T47D (cell line): Measurements from ENCODE around the gene LAMB1.

Experiments used
- DNase-seq, 2 experiments: peaks; one replicate each; pipeline versions ENCODE4 v3.0.0 to v3.0.0-alpha.2; 2011 to 2012; ENCODE audit warnings: low read depth in 1 of 2, low spot score in 1 of 2
- JUND ChIP-seq: IDR thresholded peaks from 2 replicates; pipeline ENCODE4 v1.6.1; 2012; ENCODE audit warnings: low read depth
- in situ Hi-C: cut with HindIII; loops from 2 replicates; pipeline ENCODE4 v1.10.0; 2016; ENCODE audit warnings: low sequenced_read_pairs, low pct_unique_long_range_greater_than_20kb

LAMB1 gene

DNA sequence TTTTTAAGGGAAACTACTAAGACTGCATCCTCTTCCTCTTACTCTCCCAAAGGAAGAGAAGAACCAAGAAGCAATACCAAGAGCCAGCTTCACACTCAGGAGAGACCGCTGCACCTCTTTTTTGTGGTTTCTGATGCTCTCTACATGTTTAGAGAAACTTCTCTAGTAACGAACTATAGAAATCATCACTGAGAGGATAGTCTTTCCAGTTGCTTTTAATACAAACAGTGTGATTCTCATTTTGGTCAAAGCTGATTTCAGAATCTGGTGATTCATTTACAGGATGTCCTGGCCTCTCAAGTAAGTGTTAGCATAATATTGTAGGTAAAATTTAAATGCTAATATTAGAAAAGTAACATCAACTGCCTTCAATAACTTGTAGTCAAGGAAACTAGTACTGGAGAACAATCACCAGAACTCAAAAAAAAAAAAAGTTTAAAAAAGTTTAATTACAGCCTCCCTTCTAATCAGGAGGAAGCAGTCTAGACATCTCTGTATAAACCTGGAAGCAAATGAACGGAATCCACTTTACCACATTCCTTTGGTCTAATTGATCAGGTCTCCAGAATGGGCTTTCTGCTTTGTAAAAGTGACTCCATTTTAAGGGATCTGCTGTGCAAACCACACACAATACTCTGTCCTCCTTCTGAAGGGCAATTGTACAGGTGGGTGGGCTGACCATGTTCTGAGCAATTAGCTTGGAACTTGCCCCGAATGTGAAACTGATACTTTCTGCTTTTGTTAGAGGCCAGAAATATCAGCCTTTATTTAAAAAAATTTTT is 3.0 kb downstream of the LAMB1 start:
- in situ Hi-C loops = no loop called here

DNA sequence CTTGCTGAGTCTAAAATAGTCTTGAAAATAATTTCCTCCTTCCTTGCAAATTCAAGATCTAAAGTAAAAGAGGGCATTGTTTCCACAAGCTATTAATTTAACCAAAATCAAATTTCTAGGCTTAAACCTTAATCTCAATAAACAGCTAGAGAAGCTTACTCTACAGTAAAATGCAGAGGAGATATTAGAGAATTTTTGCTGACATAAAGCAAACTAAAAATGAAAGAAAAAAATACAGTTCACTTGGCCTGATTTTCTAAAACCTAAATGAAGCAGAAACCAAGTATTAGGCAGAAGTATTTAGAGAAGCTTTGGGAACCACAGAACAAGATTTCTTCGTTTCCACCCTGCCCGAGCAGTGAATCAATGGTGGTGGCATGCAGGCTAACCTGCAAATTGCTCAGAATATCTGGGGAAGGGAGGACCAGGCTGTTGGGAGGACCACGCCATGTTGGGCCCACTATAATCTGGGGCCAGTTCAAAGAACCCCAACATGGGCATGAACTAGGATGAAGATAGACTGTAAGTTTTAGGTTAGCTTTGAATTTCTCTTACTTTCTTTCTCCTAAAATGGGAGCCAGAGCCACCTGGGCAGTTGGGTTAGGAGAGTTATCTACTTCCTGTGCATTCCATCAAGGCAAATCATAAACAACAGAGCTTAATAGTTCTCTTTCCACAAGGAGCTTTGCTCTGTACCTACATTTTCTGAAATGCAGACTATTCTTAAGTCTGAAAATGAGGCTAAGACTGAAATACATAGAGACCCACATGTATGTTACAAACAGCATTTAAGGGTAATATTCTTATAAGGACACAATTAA is 4.1 kb downstream of the LAMB1 start:
- no peak for TF ChIP-seq JUND
- in situ Hi-C loops = no loop called here
- DNase-seq = no peak

More for the DNA sequence above, 3.0 kb downstream of the LAMB1 start:
- DNase-seq = no peak
- no peak for TF ChIP-seq JUND

DNA sequence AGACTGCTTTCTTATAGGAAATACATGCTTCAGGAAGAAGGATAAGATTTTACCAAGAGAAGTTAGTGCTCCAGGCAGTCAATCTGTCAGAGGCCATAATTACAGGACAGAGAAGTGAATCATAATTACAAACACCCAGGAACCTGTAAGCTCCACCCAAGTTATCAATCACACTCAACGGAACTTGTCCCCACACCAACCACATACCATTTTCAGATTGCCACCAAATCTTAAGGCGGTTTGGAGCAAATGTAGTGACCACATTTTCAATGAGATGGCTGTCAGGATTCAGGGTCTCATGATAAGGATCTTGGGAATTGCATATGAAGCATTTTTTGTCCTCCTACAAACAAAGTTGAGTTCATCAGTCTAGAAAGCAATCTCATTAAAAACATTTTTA is 4.8 kb downstream of the LAMB1 start:
- no peak for TF ChIP-seq JUND
- in situ Hi-C loops = no loop called here
- DNase-seq = no peak

DNA sequence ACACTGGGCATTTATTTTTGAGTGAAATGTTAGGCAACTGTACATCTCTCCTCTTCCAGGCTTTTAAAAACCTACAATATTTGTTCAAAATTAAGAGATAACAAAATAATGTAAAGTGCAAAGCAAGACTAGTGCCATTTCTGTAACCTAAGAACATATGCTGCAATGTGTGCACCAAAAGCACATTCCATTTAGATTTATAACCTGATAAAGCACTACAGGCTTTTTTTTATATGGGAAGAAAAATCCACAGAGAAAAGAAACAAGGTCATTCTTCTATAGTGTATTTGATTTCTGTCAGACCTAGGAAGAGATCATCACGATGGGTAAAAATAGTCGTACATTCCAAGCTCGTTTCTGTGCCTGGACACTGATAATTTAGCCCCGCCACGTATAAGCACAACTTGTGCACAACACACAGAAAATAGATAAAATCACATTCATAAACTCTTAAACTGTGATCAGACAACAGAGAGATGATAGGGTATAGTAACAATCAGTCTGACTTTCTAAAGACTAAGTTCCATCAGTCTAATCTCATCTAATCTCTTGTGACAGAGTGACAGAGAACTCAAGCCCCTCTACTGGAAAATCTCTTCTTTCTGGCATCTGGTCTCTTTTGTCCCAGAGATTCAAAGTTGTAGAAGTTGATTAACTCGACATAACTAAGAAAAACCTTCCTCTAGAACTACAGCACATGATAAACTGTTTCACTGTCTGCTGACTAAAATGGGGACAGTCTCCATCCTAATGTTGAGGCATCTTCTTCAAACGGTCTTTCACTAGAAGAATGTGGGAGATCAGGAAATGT is 6.7 kb downstream of the LAMB1 start:
- in situ Hi-C loops = no loop called here
- TF ChIP-seq JUND = no peak
- DNase-seq = no peak

DNA sequence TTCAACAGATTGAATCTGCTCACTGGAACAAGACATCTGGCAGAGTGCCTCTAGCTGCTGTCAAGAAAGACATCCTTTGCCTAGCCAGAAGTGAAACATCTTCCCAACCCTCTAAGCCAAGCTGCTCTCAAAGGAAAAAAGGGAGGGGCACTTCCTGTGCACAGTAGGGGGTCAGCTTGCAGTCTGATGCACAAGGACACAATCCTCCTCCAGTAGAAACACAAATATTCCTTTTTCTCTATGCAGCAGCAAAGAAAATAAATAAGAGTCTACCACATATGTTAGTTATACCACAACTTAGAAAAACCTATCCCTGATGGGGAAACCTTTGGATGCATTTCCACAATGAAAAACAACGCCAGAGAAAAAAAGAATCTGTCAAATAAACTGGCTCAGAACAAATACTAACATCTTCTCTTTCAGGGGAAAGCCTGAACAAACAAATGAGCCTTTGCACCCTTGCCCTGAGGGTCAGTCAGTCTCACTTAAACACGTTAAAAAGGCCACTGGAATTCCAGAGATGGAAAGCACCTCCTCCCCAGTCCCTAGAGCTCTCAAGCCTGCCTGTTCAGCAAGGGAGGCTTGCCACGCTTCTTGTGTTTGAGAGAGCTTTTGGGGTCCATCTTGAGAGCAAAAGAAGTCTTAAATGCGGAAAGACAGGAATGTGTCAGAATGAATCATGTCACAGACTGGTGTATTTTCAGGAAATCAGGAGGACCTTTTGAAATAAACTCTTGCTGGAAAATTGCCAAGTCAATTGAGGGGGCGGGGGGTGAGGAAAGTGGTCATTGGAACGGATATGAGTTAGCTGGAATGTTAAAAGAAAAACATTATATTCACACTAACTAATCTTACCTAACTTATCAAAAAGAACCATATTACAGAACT is 7.5 kb downstream of the LAMB1 start:
- no peak for TF ChIP-seq JUND
- DNase-seq = peak in 1 of 2 experiments; percentile 67
- in situ Hi-C loops = no loop called here

DNA sequence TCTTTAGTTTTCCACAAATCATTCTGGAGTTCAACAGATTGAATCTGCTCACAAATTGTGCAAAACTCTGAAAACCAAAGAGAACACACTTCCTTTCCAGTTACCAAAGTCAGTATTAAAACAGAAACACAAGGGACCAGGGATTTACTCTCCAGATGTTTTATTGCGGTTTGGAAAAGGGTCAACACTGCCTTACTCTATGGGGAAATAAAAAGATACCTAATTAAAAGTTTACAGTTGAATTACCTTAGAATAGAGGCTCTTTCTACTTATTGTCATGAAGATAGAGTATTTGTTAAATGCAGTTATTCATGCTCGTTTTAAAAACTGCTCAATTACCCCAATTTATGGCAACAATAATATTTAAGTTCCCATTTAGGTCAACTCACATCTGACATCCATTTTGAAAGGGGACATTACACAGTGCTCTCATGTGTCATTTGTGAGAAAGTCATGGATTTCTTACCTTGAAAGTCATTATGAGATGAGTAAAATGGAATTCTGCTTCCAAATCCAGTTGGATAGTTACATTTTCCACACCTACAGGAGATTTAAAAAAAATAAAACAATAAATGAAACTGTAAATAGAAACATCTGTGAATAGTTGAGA is 8.4 kb downstream of the LAMB1 start:
- in situ Hi-C loops = no loop called here
- DNase-seq = no peak
- no peak for TF ChIP-seq JUND

DNA sequence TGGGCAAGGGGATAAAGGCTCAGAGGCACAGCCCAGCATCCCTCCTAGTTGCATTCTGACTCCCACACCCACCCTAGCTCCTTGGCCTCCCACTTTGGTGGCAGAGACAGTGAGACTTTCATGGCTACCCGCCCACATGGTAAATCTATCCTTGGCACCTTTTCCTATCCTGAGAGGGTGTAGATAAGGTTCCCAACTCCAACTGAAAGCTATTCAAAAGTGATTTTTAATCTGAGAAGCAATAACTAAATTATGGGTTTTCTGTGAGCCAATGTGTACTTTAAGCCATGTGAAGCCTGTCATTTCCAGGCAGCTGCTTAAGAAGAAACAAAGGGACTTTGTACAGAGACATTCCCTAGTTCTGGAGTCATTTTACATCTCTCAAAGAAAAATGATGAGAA is 9.1 kb downstream of the LAMB1 start:
- DNase-seq = no peak
- in situ Hi-C loops = no loop called here
- no peak for TF ChIP-seq JUND

DNA sequence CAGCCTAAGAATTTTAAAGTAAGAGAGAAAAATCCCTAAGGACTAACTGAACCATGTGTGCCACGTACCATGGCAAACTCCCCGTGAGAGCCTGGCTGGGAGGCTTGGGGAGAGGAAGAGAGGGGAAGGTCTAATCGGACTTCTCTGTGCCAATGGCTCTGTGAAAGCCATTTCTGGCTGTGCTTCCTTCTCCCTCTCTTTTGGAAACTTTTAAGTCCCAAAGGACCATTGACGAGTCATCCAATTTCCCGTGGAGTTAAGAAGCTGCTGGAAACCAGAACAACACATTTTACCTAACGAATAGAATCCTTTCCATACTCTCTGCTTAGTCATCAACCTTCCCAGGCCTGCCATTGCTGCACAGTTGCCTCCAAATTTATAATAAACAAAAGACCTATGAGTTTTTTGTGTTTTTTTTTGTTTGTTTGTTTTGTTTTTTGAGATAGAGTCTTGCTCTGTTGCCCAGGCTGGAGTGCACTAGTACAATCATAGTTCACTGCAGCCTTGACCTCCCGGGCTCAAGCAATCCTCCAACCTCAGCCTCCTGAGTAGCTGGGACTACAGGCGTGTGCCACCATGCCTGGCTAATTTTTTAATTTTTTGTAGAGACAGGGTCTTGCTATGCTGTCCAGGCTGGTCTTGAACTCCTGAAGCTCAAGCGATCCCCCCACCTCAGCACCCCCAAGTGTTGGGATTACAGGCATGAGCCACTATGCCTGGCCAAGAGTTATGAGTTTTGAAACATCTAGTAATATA is 13.2 kb downstream of the LAMB1 start:
- TF ChIP-seq JUND = no peak
- in situ Hi-C loops = no loop called here
- DNase-seq = no peak

DNA sequence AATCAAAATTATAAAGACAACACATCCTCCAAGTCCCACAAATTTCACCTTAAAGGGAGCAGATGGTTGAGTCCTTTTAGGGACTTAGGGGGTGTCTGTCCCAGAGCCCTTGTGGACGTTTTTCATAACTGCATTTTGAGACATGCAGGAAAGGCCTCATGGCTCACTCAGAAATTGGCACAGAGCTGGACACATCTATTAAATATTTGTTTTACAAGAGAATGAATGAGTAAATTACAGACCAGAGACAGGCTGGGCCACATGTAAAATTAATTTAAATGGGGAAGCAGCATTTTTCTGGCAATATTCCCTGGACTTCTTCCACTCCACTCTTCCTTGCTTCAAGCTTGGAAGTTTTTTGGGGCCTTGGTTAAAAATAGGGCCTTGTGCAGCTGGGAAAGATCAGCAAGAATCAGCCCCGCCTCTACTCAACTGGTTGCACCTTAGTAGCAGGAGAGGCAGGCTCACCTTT is 20.0 kb downstream of the LAMB1 start:
- in situ Hi-C loops = no loop called here
- no peak for DNase-seq

DNA sequence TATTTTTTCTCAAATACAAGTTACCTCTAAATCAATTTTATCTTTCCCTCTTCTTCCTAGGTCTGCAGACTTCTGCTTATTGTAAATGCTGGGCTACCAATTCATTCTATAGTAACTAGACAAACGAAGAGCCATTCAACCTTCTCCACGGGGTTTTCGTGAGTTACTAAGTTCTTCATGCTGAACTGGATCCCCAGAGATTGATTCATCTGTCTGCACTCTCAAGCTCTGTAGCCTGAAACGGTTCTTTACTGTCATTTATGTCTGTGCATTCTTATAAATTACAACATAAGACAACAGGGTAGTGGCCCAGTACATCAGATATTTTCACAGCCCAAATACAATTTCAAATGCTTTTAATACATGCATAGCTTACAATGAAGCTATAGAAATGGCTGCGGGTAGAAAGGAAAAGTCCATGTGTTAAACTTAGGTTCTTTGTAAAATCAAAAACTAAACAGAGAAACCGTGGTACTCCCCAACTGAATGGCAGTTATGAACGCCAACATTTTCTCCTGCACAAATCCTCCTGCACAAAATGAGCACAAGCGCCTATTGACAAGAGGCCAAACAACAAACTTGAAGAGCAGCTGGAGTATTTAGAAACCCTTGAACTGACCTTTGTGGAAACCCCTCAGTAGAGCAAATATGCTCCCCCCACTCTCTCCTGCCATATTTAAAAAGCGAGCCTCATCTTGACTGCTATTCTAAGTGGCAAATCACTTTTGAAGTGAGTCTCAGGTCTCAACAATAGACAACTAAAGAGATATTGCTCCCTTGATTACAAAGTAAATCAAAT is 20.7 kb downstream of the LAMB1 start:
- in situ Hi-C loops = no loop called here
- no peak for DNase-seq
- TF ChIP-seq JUND = no peak

More for the DNA sequence above, 20.0 kb downstream of the LAMB1 start:
- TF ChIP-seq JUND = no peak
